IMR-90 (cell line): ENCODE results near the gene RPUSD1. TPM values are rescaled to one million over a fixed set of nuclear protein-coding genes. Genes with fewer than 3 reads are reported as not detected.

Experiments
- ATAC-seq: fragments of 200-7000 bp; cut with Tn5 transposase; 2 replicates; pipeline ENCODE4 v1.9.1; 2020; ENCODE audit warnings: low read depth, mild to moderate bottlenecking, moderate library complexity
- Bru-seq: library from RNA; stranded (reverse); fragments of 400-500 nt; gene quantifications from one replicate; lab custom pipeline; 2021; lab: Mats Ljungman, UMichigan
- BruChase-seq, 2 experiments: library from RNA; stranded (reverse); fragments of 400-500 nt; gene quantifications; one replicate each; lab custom pipeline; 2021; lab: Mats Ljungman, UMichigan
- BruUV-seq: library from RNA; stranded (reverse); fragments of 400-500 nt; replicated peaks from 2 replicates; lab custom pipeline; 2021; lab: Mats Ljungman, UMichigan
- CTCF ChIA-PET: fragments of 300-600 bp; formaldehyde crosslinking; extraction: SDS; loops from one replicate; lab custom pipeline; 2021; ENCODE audit warnings: antibody characterized with exemption; lab: Yijun Ruan, JAX
- POLR2A ChIA-PET: fragments of 300-600 bp; sonication (Branson Sonifier 250); formaldehyde crosslinking; loops from one replicate; lab custom pipeline; 2022; ENCODE audit warnings: antibody characterized with exemption; ENCODE audit not compliant: unreplicated experiment; lab: Charles Lee
- DNase-seq: peaks from one replicate; pipeline ENCODE4 v3.0.0; 2013
- H2AFZ ChIP-seq: replicated peaks from 2 replicates; pipeline ENCODE3; 2013; ENCODE audit warnings: low read length, mild to moderate bottlenecking; ENCODE audit not compliant: poor library complexity
- H2AK5ac ChIP-seq: 2 replicates; pipeline ENCODE4 v1.6.1; 2013; ENCODE audit warnings: low read depth, low read length, inconsistent platforms
- H2AK9ac ChIP-seq: replicated peaks from 2 replicates; pipeline ENCODE3; 2013; ENCODE audit warnings: mild to moderate bottlenecking, low read depth, low read length, moderate library complexity; ENCODE audit not compliant: poor library complexity
- H2BK120ac ChIP-seq: 2 replicates; pipeline ENCODE4 v1.6.1; 2013; ENCODE audit warnings: low read depth, low read length, inconsistent platforms
- H2BK15ac ChIP-seq: 3 replicates; pipeline ENCODE4 v1.6.1; 2013; ENCODE audit warnings: low read depth, low read length, inconsistent platforms
- H2BK20ac ChIP-seq: 2 replicates; pipeline ENCODE4 v1.6.1; 2013; ENCODE audit warnings: low read depth, mild to moderate bottlenecking, inconsistent platforms, low read length, moderate library complexity
- H2BK5ac ChIP-seq: 2 replicates; pipeline ENCODE4 v1.6.1; 2013; ENCODE audit warnings: mild to moderate bottlenecking, low read depth, low read length, inconsistent platforms; ENCODE audit not compliant: poor library complexity, severe bottlenecking
- H3K14ac ChIP-seq: replicated peaks from 2 replicates; pipeline ENCODE4 v1.6.1; 2013; ENCODE audit warnings: low read depth, low read length, inconsistent platforms
- H3K18ac ChIP-seq: 2 replicates; pipeline ENCODE4 v1.6.1; 2013; ENCODE audit warnings: low read depth, low read length, control low read depth
- H3K23ac ChIP-seq: 2 replicates; pipeline ENCODE4 v1.6.1; 2013; ENCODE audit warnings: low read depth, low read length, inconsistent platforms
- H3K27ac ChIP-seq: 2 replicates; pipeline ENCODE4 v1.5.1; 2013; ENCODE audit warnings: mild to moderate bottlenecking, control low read depth, low read length; ENCODE audit not compliant: insufficient read depth
- H3K27me3 ChIP-seq: 2 replicates; pipeline ENCODE4 v1.6.1; 2013; ENCODE audit warnings: low read length; ENCODE audit not compliant: control insufficient read depth, insufficient read depth
- H3K36me3 ChIP-seq: 2 replicates; pipeline ENCODE4 v1.6.1; 2013; ENCODE audit warnings: low read length, mixed read lengths; ENCODE audit not compliant: control insufficient read depth, insufficient read depth
- H3K4ac ChIP-seq: 2 replicates; pipeline ENCODE4 v1.6.1; 2013; ENCODE audit warnings: low read depth, low read length, inconsistent platforms
- H3K4me1 ChIP-seq: 2 replicates; pipeline ENCODE4 v1.6.1; 2013; ENCODE audit warnings: low read length, mixed read lengths; ENCODE audit not compliant: control insufficient read depth, insufficient read depth
- H3K4me2 ChIP-seq: 2 replicates; pipeline ENCODE4 v1.6.1; 2013; ENCODE audit warnings: low read depth, mild to moderate bottlenecking, control low read depth, low read length, moderate library complexity
- H3K4me3 ChIP-seq: 2 replicates; pipeline ENCODE4 v1.5.1; 2013; ENCODE audit warnings: low read depth, mild to moderate bottlenecking, control low read depth, low read length, moderate library complexity; ENCODE audit not compliant: insufficient read depth
- H3K56ac ChIP-seq: 2 replicates; pipeline ENCODE4 v1.6.1; 2013; ENCODE audit warnings: low read length, inconsistent platforms; ENCODE audit not compliant: insufficient read depth; ENCODE audit errors: extremely low read depth
- H3K79me1 ChIP-seq, 2 experiments: 2 replicates each; pipeline ENCODE4 v1.6.1; 2013; ENCODE audit warnings: low read length in 2 of 2, inconsistent platforms in 1 of 2, low read depth in 1 of 2
- H3K9ac ChIP-seq: 2 replicates; pipeline ENCODE4 v1.6.1; 2013; ENCODE audit warnings: low read depth, low read length, control low read depth
- H3K9me1 ChIP-seq: 2 replicates; pipeline ENCODE4 v1.6.1; 2013; ENCODE audit warnings: low read length, inconsistent platforms; ENCODE audit not compliant: insufficient read depth
- H3K9me3 ChIP-seq: 2 replicates; pipeline ENCODE4 v1.6.1; 2013; ENCODE audit warnings: low read length; ENCODE audit not compliant: control insufficient read depth, insufficient read depth
- H4K20me1 ChIP-seq: 2 replicates; pipeline ENCODE4 v1.6.1; 2013; ENCODE audit warnings: low read length, inconsistent platforms; ENCODE audit not compliant: insufficient read depth
- H4K5ac ChIP-seq: 2 replicates; pipeline ENCODE4 v1.6.1; 2013; ENCODE audit warnings: mild to moderate bottlenecking, low read depth, low read length, control low read depth
- H4K8ac ChIP-seq, 2 experiments: 2 replicates each; pipeline ENCODE4 v1.6.1; 2013; ENCODE audit warnings: low read depth in 2 of 2, low read length in 2 of 2, control low read depth in 1 of 2, inconsistent platforms in 1 of 2
- H4K91ac ChIP-seq: 2 replicates; pipeline ENCODE4 v1.6.1; 2013; ENCODE audit warnings: low read depth, low read length, inconsistent platforms; ENCODE audit not compliant: insufficient read depth
- CTCF ChIP-seq: conservative IDR thresholded peaks from 2 replicates; pipeline ENCODE4 v1.5.1; 2012; ENCODE audit warnings: mild to moderate bottlenecking, low read depth, low read length, improper control_type of control experiment
- MAFK ChIP-seq: IDR thresholded peaks from 2 replicates; pipeline ENCODE4 v1.6.1; 2012; ENCODE audit warnings: low read depth, low read length, improper control_type of control experiment
- MAZ ChIP-seq: IDR thresholded peaks from 2 replicates; pipeline ENCODE4 v1.6.1; 2012; ENCODE audit warnings: low read depth, mild to moderate bottlenecking, low read length, improper control_type of control experiment, moderate library complexity, borderline replicate concordance
- MXI1 ChIP-seq: IDR thresholded peaks from 2 replicates; pipeline ENCODE4 v1.6.1; 2012; ENCODE audit warnings: low read depth, mild to moderate bottlenecking, low read length, moderate library complexity, borderline replicate concordance
- SMC3 ChIP-seq: fragments of 150-350 bp; IDR thresholded peaks from 2 replicates; pipeline ENCODE4 v1.6.1; 2016; ENCODE audit warnings: low read depth, mild to moderate bottlenecking, antibody characterized with exemption, low read length, moderate library complexity
- WGBS, 2 experiments: methylation state at CpG; one replicate each; pipeline versions ENCODE4 v1.1.5 to v1.1.7; 2013; ENCODE audit warnings: missing lambda C conversion rate in 2 of 2; ENCODE audit not compliant: insufficient read length in 1 of 2; ENCODE audit errors: extremely low coverage in 2 of 2; 5-methylcytosine and 5-hydroxymethylcytosine counted together
- dilution Hi-C: fragments of 300-500 bp; cut with HindIII; formaldehyde crosslinking; loops from one replicate; pipeline ENCODE4 v1.14.3; 2018; ENCODE audit warnings: low sequenced_read_pairs; ENCODE audit not compliant: unreplicated experiment
- in situ Hi-C: fragments of 300-500 bp; cut with MboI; formaldehyde crosslinking; loops from 3 replicates; pipeline ENCODE4 v1.14.3; 2019; ENCODE audit warnings: low sequenced_read_pairs, inconsistent platforms, mixed read lengths
- intact Hi-C: fragments of 100-400 bp; cut with micrococcal nuclease; formaldehyde crosslinking; loops from 2 replicates; pipeline ENCODE4 v1.10.0; 2022
- long read RNA-seq: library from polyadenylated mRNA; unstranded; transcript quantifications from one replicate; pipeline ENCODE4 v2.0.0, GENCODE V29; 2021; ENCODE audit not compliant: unreplicated experiment
- polyA plus RNA-seq, 3 experiments: library from polyadenylated mRNA; depleted of rRNA; stranded (reverse); fragments of >200 nt; gene quantifications; 2 replicates each; pipeline ENCODE4 v1.2.3, GENCODE V29; 2012; ENCODE audit warnings: low replicate concordance in 1 of 3
- total RNA-seq: library from RNA; depleted of rRNA; stranded (reverse); fragments of >200 nt; gene quantifications from 2 replicates; pipeline ENCODE4 v1.2.3, GENCODE V29; 2012; rRNA removed
- TF ChIP-seq, protein P1 (sequence below): fragments of 150-350 bp; IDR thresholded peaks from 2 replicates; pipeline ENCODE4 v1.6.1; 2017; ENCODE audit warnings: mild to moderate bottlenecking, antibody characterized with exemption, low read length, low read depth

The RPUSD1 gene
- 11.7 and 13.1 TPM in 2 replicates for total RNA-seq
- 32.3 and 43.3 TPM in 2 replicates for polyA plus RNA-seq (2012; rRNA removed)
- 23.5 and 39.1 TPM in 2 replicates for polyA plus RNA-seq (2012; cell fraction: cytosol; rRNA removed)
- 38.5 and 127 TPM in 2 replicates for polyA plus RNA-seq (2012; cell fraction: nucleus; rRNA removed; ENCODE audit: low replicate concordance)
- percentile 46 among the genes with signal in this experiment for Bru-seq, nascent RNA
- percentile 48 among the genes with signal in this experiment for BruChase-seq, experiment 1, labeled RNA remaining after a 6-hour chase
- BruChase-seq, experiment 2, labeled RNA remaining after a 2-hour chase = percentile 44 among the genes with signal in this experiment
- long read RNA-seq, transcript RPUSD1-201 (6 exons, 2,050 nt) = major isoform, 16 of 40 reads
- long read RNA-seq, partial matches to known transcripts = 8 of 40 reads
- long read RNA-seq, other reads (novel, unspliced or antisense) = 11 of 40 reads

GRCh38 chr16:787978-788398 is at the start of gene RPUSD1:
Gene RPUSD1, minus strand, starts transcription at chr16:788381. Its CDS starts 644 bp downstream, at chr16:787737.
- H3K18ac ChIP-seq = no peak within 1 kb of the TSS
- 0 out of 2 replicates have a peak within 1 kb of the TSS, but pooled peaks have one; percentile 41 for H3K56ac ChIP-seq
- H4K8ac ChIP-seq = peak within 1 kb of the TSS in 1 of 2 experiments; percentile 53; a peak in 1 of 4 replicates
- no peaks in the 10 kb centered on the region for H3K27me3 ChIP-seq
- H3K4me2 ChIP-seq = peak within 1 kb of the TSS; percentile 97
- H3K79me1 ChIP-seq = peaks cover 4 to 35% of the 10 kb centered on the region in 2 experiments; a peak in 2 of 4 replicates
- CTCF ChIA-PET = no interaction called here
- peak within 1 kb of the TSS; percentile 93 for H2AFZ ChIP-seq
- intact Hi-C loops = loop anchor here (2.0 to 5.0 kb wide), 3 partner anchors 46 to 75 kb away; partner anchors contain the start of genes CCDC78, CIAO3 and HAGHL
- peak within 1 kb of the TSS; percentile 99 for H3K4me3 ChIP-seq
- peaks cover 17% of the 10 kb centered on the region for H3K36me3 ChIP-seq
- no peak within 1 kb of the TSS for H2BK15ac ChIP-seq
- peak within 1 kb of the TSS; percentile 45 for H3K14ac ChIP-seq
- TF ChIP-seq SMC3 (no peak), MAZ (0 out of 2 replicates have a peak, but pooled peaks have one; percentile 3), CTCF (no peak), MAFK (no peak), MXI1 (no peak)
- TF ChIP-seq, protein P1, sequence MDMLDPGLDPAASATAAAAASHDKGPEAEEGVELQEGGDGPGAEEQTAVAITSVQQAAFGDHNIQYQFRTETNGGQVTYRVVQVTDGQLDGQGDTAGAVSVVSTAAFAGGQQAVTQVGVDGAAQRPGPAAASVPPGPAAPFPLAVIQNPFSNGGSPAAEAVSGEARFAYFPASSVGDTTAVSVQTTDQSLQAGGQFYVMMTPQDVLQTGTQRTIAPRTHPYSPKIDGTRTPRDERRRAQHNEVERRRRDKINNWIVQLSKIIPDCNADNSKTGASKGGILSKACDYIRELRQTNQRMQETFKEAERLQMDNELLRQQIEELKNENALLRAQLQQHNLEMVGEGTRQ = no peak
- no peak within 1 kb of the TSS for H2BK120ac ChIP-seq
- H4K20me1 ChIP-seq = peaks cover 25% of the 10 kb centered on the region
- no peak within 1 kb of the TSS for H4K91ac ChIP-seq
- H3K4me1 ChIP-seq = peaks cover 15% of the 10 kb centered on the region; the same call in 1 of the 2 replicates
- 2% methylated on average over 14 of the region's 45 CpGs; no CpG with 5 or more reads in 1 of the 2 experiments for WGBS, 2 experiments
- in situ Hi-C loops = loop anchor here (5.0 kb wide), 1 partner anchor 76 kb away; no protein-coding TSS in a partner anchor
- peak within 1 kb of the TSS; percentile 13 for H2AK5ac ChIP-seq
- peak within 1 kb of the TSS; percentile 61 for H3K4ac ChIP-seq
- peak within 1 kb of the TSS; percentile 67 for H3K27ac ChIP-seq
- H2BK20ac ChIP-seq = no peak within 1 kb of the TSS
- H2BK5ac ChIP-seq = peak within 1 kb of the TSS; percentile 72
- dilution Hi-C loops = no loop called here
- H2AK9ac ChIP-seq = peak within 1 kb of the TSS; percentile 99
- peak within 1 kb of the TSS; percentile 91 for H3K9ac ChIP-seq
- POLR2A ChIA-PET = interaction anchor here (0.6 kb wide), 1 partner anchor 102 kb away, joined by 4 read pairs; no protein-coding TSS in a partner anchor
- H3K9me1 ChIP-seq = no peaks in the 10 kb centered on the region
- ATAC-seq (peak; percentile 37), DNase-seq (no peak)
- peak within 1 kb of the TSS; percentile 4; the same call in 1 of the 2 replicates for H4K5ac ChIP-seq
- H3K9me3 ChIP-seq = no peaks in the 10 kb centered on the region
- no peak within 1 kb of the TSS for H3K23ac ChIP-seq
- no TSS peak for BruUV-seq
